OCI-LY7 (cell line): ENCODE measurements around the gene CEP120. TPM values are rescaled to one million over a fixed set of nuclear protein-coding genes. Genes with fewer than 3 reads are reported as not detected.

Experiments
- BruUV-seq: library from RNA; stranded (reverse); fragments of 400-500 nt; replicated peaks from 2 replicates; lab custom pipeline; 2021; lab: Mats Ljungman, UMichigan
- CTCF ChIA-PET: fragments of 300-600 bp; sonication (Branson Sonifier 250); formaldehyde crosslinking; loops from one replicate; lab custom pipeline; 2022; ENCODE audit warnings: antibody characterized with exemption; ENCODE audit not compliant: unreplicated experiment; lab: Charles Lee
- POLR2A ChIA-PET: fragments of 300-600 bp; sonication (Branson Sonifier 250); formaldehyde crosslinking; loops from one replicate; lab custom pipeline; 2022; ENCODE audit warnings: antibody characterized with exemption; lab: Charles Lee
- DNase-seq: peaks from one replicate; pipeline ENCODE4 v3.0.0-alpha.2; 2015; ENCODE audit warnings: low spot score
- H2AFZ ChIP-seq: fragments of 200-600 bp; sonication (generic), shearing (Covaris generic); 2 replicates; pipeline ENCODE4 v1.6.1; 2014; ENCODE audit warnings: mild to moderate bottlenecking, antibody characterized with exemption, low read length, moderate library complexity
- H3K27ac ChIP-seq: fragments of 200-600 bp; sonication (generic); 2 replicates; pipeline ENCODE4 v1.5.1; 2014; ENCODE audit warnings: mixed run types, low read depth, mild to moderate bottlenecking, moderate library complexity, low read length, inconsistent platforms; ENCODE audit not compliant: poor library complexity, severe bottlenecking
- H3K36me3 ChIP-seq: fragments of 200-600 bp; sonication (generic); 2 replicates; pipeline ENCODE4 v1.6.1; 2014; ENCODE audit warnings: mild to moderate bottlenecking, antibody characterized with exemption, low read length, moderate library complexity, mixed read lengths; ENCODE audit not compliant: insufficient read depth
- H3K4me1 ChIP-seq: fragments of 200-600 bp; sonication (generic); 2 replicates; pipeline ENCODE4 v1.5.1; 2014; ENCODE audit warnings: mild to moderate bottlenecking, low read length; ENCODE audit not compliant: insufficient read depth, poor library complexity, severe bottlenecking
- H3K4me2 ChIP-seq: fragments of 200-600 bp; sonication (generic); 2 replicates; pipeline ENCODE4 v1.6.1; 2014; ENCODE audit warnings: mild to moderate bottlenecking, low read length
- H3K4me3 ChIP-seq: fragments of 200-600 bp; sonication (generic); 2 replicates; pipeline ENCODE4 v1.5.1; 2014; ENCODE audit warnings: mild to moderate bottlenecking, low read depth, low read length; ENCODE audit not compliant: poor library complexity, severe bottlenecking
- H3K79me2 ChIP-seq: fragments of 200-600 bp; sonication (generic); 2 replicates; pipeline ENCODE4 v1.6.1; 2016; ENCODE audit warnings: low read depth, mild to moderate bottlenecking, low read length, moderate library complexity, mixed read lengths; ENCODE audit not compliant: insufficient read depth
- H3K9me2 ChIP-seq: fragments of 200-600 bp; sonication (generic); 2 replicates; pipeline ENCODE4 v1.6.1; 2016; ENCODE audit warnings: mild to moderate bottlenecking, low read length, mixed read lengths; ENCODE audit not compliant: insufficient read depth
- H3K9me3 ChIP-seq: fragments of 200-600 bp; sonication (generic); 2 replicates; pipeline ENCODE4 v1.6.1; 2014; ENCODE audit warnings: mild to moderate bottlenecking, mixed run types, low read length, mixed read lengths
- H4K20me1 ChIP-seq: fragments of 200-600 bp; sonication (generic); 2 replicates; pipeline ENCODE4 v1.6.1; 2014; ENCODE audit warnings: mild to moderate bottlenecking, antibody characterized with exemption, low read length, moderate library complexity, mixed read lengths; ENCODE audit not compliant: insufficient read depth
- CTCF ChIP-seq: fragments of 200-600 bp; sonication (generic); conservative IDR thresholded peaks from 2 replicates; pipeline ENCODE4 v1.5.1; 2014; ENCODE audit warnings: mild to moderate bottlenecking, antibody characterized with exemption, low read length, moderate library complexity, mixed read lengths
- EZH2phosphoT487 ChIP-seq: fragments of 200-600 bp; sonication (generic); IDR thresholded peaks from 2 replicates; pipeline ENCODE4 v1.6.1; 2018; ENCODE audit warnings: low read depth, borderline replicate concordance, mild to moderate bottlenecking, mixed run types, antibody characterized with exemption, low read length, moderate library complexity, mixed read lengths
- intact Hi-C: fragments of 100-400 bp; cut with micrococcal nuclease; formaldehyde crosslinking; loops from one replicate; pipeline ENCODE4 v1.10.0; 2022; ENCODE audit not compliant: unreplicated experiment
- total RNA-seq, 2 experiments: library from RNA; depleted of rRNA in 1 of 2; stranded (reverse); fragments of >200 nt in 1 of 2; shearing (Covaris generic) in 1 of 2; gene quantifications; 2 replicates each; pipeline ENCODE4 v1.2.3, GENCODE V29; 2014 to 2022

CEP120 gene
- total RNA-seq, 2 experiments from 2014 or later, result 18.0 to 23.8 TPM

DNA sequence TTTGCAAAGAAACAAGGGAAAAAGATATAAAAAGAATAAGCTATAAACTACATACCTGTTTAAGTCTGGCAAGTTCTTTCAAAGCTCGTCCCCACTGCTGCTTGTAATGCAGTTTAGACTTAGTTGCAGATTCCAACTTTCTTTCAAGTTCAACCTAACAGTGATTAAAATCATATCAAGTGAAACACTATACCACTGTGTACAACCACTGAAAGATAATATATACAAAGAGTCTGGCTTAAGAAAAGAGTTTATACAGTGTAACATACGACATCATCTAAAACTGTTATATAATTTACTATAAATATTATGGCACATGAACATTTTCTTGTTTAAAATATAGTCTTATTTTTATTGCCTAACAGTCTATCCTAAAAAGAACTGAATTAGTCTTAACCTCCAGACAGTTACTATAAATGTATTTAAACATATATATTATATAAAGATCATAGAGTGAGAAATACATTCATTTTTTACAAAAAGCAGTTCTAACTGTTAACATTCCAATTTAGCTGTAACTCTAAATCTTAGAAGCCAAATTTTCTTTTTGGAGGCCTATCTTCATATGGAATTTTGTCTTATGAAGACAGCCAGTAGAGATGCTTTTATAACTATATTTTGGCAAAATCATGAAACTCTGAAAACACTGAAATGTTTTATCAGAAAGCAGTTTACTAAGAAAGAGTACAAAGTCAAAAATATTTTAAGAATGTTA lies 58.6 kb downstream of the CEP120 start:
- TF ChIP-seq EZH2phosphoT487 (no peak), CTCF (no peak)
- Histone ChIP-seq H4K20me1 (peaks cover 4% of the 10 kb centered on the region; the same call in 1 of the 2 replicates), H3K4me1 (peaks cover 5% of the 10 kb centered on the region), H3K27ac (no peak overlapping the region), H3K4me2 (no peak overlapping the region), H3K9me2 (no peaks in the 10 kb centered on the region), H3K36me3 (peaks cover 49% of the 10 kb centered on the region), H2AFZ (no peak overlapping the region), H3K79me2 (no peaks in the 10 kb centered on the region), H3K9me3 (no peaks in the 10 kb centered on the region), H3K4me3 (no peak overlapping the region)
- intact Hi-C loops, result loop anchor here (10.0 kb wide), 1 partner anchor 250 kb away; no protein-coding TSS in a partner anchor
- ChIA-PET POLR2A (interaction anchor here (0.6 to 0.9 kb wide), 2 partner anchors 19 to 134 kb away, joined by 3 read pairs; no protein-coding TSS in a partner anchor), CTCF (no interaction called here)
- BruUV-seq, result no TSS peak
- no peak for DNase-seq

GRCh38 chr5:123360910-123361309 lies 62.3 kb downstream of the CEP120 start:
- Histone ChIP-seq H3K4me3 (no peak overlapping the region), H3K79me2 (no peaks in the 10 kb centered on the region), H3K4me2 (no peak overlapping the region), H3K9me2 (no peaks in the 10 kb centered on the region), H4K20me1 (no peaks in the 10 kb centered on the region), H3K27ac (no peak overlapping the region), H2AFZ (no peak overlapping the region), H3K9me3 (no peaks in the 10 kb centered on the region; the same call in 1 of the 2 replicates), H3K4me1 (peaks cover 12% of the 10 kb centered on the region), H3K36me3 (peaks cover 71% of the 10 kb centered on the region)
- ChIA-PET POLR2A (interaction anchor here (0.6 to 1.6 kb wide), 4 partner anchors 8 to 866 kb away, joined by 3 to 4 read pairs (median 3); no protein-coding TSS in a partner anchor), CTCF (no interaction called here)
- DNase-seq, result no peak
- no peak for TF ChIP-seq EZH2phosphoT487
- no peak for TF ChIP-seq CTCF
- BruUV-seq, result no TSS peak
- intact Hi-C loops, result loop anchor here (10.0 kb wide), 1 partner anchor 254 kb away; no protein-coding TSS in a partner anchor

DNA sequence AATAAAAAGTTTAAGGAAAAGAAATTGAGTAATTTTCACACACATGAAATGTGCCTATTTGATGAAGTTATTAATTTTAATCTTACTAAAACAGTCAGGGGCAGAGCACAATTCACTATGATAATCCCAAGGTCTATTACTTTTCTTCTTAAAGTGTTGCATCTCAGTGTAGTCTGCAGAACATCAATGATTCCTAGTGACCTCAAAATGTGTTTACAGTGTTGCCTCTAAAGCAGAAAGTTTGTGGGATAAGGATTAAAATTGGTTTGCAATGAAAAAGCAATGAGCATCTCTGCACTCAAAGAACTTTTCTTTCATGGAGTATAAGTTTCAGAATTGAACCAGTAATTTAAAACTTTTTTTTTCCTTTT lies 63.0 kb downstream of the CEP120 start:
- CTCF ChIA-PET, result no interaction called here
- BruUV-seq, result no TSS peak
- Histone ChIP-seq H2AFZ (no peak overlapping the region), H3K4me1 (peaks cover 12% of the 10 kb centered on the region), H3K4me2 (no peak overlapping the region), H3K4me3 (no peak overlapping the region), H3K79me2 (no peaks in the 10 kb centered on the region), H4K20me1 (no peaks in the 10 kb centered on the region), H3K27ac (no peak overlapping the region), H3K36me3 (peaks cover 69% of the 10 kb centered on the region), H3K9me2 (no peaks in the 10 kb centered on the region), H3K9me3 (no peaks in the 10 kb centered on the region; the same call in 1 of the 2 replicates)
- no peak for DNase-seq
- TF ChIP-seq EZH2phosphoT487 (no peak), CTCF (no peak)
- intact Hi-C loops, result loop anchor here (10.0 kb wide), 1 partner anchor 255 kb away; no protein-coding TSS in a partner anchor
- POLR2A ChIA-PET, result interaction anchor here (0.6 kb wide), 1 partner anchor 21 kb away, joined by 3 read pairs; no protein-coding TSS in a partner anchor
